Measurements from ENCODE around the gene CPSF4. TPM values are rescaled to one million over a fixed set of nuclear protein-coding genes. Genes with fewer than 3 reads are reported as not detected.
A peak's percentile ranks its signal among the peaks of the same experiment; 100 is the strongest.

Gene CPSF4
- total and polyA plus RNA-seq, 8 donors = 4.5 to 43.8 (median 27.2) TPM

- intact Hi-C loops (cut with DNase I; ENCODE audit: low total_unique reads) = no loop called here
- Histone ChIP-seq H3K4me1 (peaks cover 11 to 46% (median 28%) of the 10 kb centered on the region in 4 donors), H3K9me3 (no peaks in the 10 kb centered on the region), H3K36me3 (peaks cover 0 to 6% (median 0%) of the 10 kb centered on the region in 4 donors), H3K27me3 (no peaks in the 10 kb centered on the region), H3K4me3 (peak within 1 kb of the TSS; percentile 81 to 100 (median 90)), H3K27ac (peak within 1 kb of the TSS; percentile 86 to 93 (median 90))
- peak; percentile 99 for DNase-seq
- WGBS, 5 donors = 0 to 1% (median 0%) methylated on average over 29 to 56 of the region's 56 CpGs
- no peak for TF ChIP-seq EP300 (IDR thresholded peaks at IDR 0.05)
- peak; percentile 50 to 79 (median 61) for TF ChIP-seq POLR2AphosphoS5 (IDR thresholded peaks at IDR 0.05)
- no peak for TF ChIP-seq POLR2A (IDR thresholded peaks at IDR 0.05)
- TF ChIP-seq CTCF (IDR thresholded peaks at IDR 0.05) = no peak
These were observed 34.0 kb downstream of the CPSF4 start, which contains the start of gene ZNF789 for GRCh38 chr7:99472561-99473314. Gene ZNF789 (plus strand): TSS chr7:99472890. CDS start chr7:99476457, 3,567 bp downstream.

GRCh38 chr7:99473315-99473596, 34.5 kb downstream of the CPSF4 start:
- H3K4me1 ChIP-seq = peaks cover 11 to 52% (median 28%) of the 10 kb centered on the region in 4 donors
- no peaks in the 10 kb centered on the region for H3K9me3 ChIP-seq
- peak in 1 of 2 donors; percentile 82 for DNase-seq
- H3K27ac ChIP-seq = peak overlapping the region; percentile 33 to 93 (median 90)
- no peaks in the 10 kb centered on the region for H3K27me3 ChIP-seq
- WGBS, 5 donors = 1 to 4% (median 1%) methylated on average over 7 of the region's 7 CpGs
- intact Hi-C loops (cut with DNase I; ENCODE audit: low total_unique reads) = no loop called here
- H3K36me3 ChIP-seq = peaks cover 0 to 10% (median 0%) of the 10 kb centered on the region in 4 donors
- TF ChIP-seq CTCF (IDR thresholded peaks at IDR 0.05) (no peak), POLR2A (IDR thresholded peaks at IDR 0.05) (no peak), POLR2AphosphoS5 (IDR thresholded peaks at IDR 0.05) (peak in 1 of 3 donors; percentile 54)
- H3K4me3 ChIP-seq = peak overlapping the region; percentile 81 to 100 (median 90)

GRCh38 chr7:99476107-99476506, 37.4 kb downstream of the CPSF4 start:
- Histone ChIP-seq H3K27me3 (no peaks in the 10 kb centered on the region), H3K4me1 (peaks cover 11 to 52% (median 29%) of the 10 kb centered on the region in 4 donors), H3K36me3 (peaks cover 0 to 29% (median 20%) of the 10 kb centered on the region in 4 donors), H3K4me3 (no peak overlapping the region), H3K27ac (no peak overlapping the region), H3K9me3 (no peaks in the 10 kb centered on the region)
- intact Hi-C loops (cut with DNase I; ENCODE audit: low total_unique reads) = no loop called here
- TF ChIP-seq CTCF (IDR thresholded peaks at IDR 0.05) (no peak), POLR2A (IDR thresholded peaks at IDR 0.05) (no peak), EP300 (IDR thresholded peaks at IDR 0.05) (no peak), POLR2AphosphoS5 (IDR thresholded peaks at IDR 0.05) (no peak)
- DNase-seq = no peak
- WGBS, 5 donors = 77 to 89% (median 81%) methylated on average over 5 of the region's 5 CpGs

- H3K36me3 ChIP-seq = peaks cover 0 to 44% (median 39%) of the 10 kb centered on the region in 4 donors
- no peak for TF ChIP-seq CTCF (IDR thresholded peaks at IDR 0.05)
- TF ChIP-seq EP300 (IDR thresholded peaks at IDR 0.05) = no peak
- no peak for TF ChIP-seq POLR2A (IDR thresholded peaks at IDR 0.05)
- TF ChIP-seq POLR2AphosphoS5 (IDR thresholded peaks at IDR 0.05) = no peak
- DNase-seq = no peak
- H3K4me3 ChIP-seq = no peak overlapping the region
- H3K27ac ChIP-seq = peak overlapping the region in 2 of 5 donors; percentile 8 to 27
- WGBS, 5 donors = 67 to 72% (median 70%) methylated on average over 15 of the region's 15 CpGs
- no peaks in the 10 kb centered on the region for H3K9me3 ChIP-seq
- peaks cover 2 to 33% (median 16%) of the 10 kb centered on the region in 4 donors for H3K4me1 ChIP-seq
- intact Hi-C loops (cut with DNase I; ENCODE audit: low total_unique reads) = no loop called here
- no peaks in the 10 kb centered on the region for H3K27me3 ChIP-seq
These were observed 40.0 kb downstream of the CPSF4 start for GRCh38 chr7:99478464-99479440.

Measured in stomach (tissue), 9 donors.